ENCODE results near the gene MCTP1. TPM values are rescaled to one million over a fixed set of nuclear protein-coding genes. Genes with fewer than 3 reads are reported as not detected.

Gene MCTP1
- total RNA-seq, 1 experiment from 2014 or later, result 2.5 TPM

- Mint-ChIP-seq H3K4me3 (no peak overlapping the region), H3K27me3 (ENCODE audit: low read depth) (no peaks in the 10 kb centered on the region), H3K27ac (no peak overlapping the region; a peak in 1 of 7 replicates), H3K9me3 (peaks cover under 1 to 2% of the 10 kb centered on the region in 2 experiments; a peak in 3 of 5 replicates), H3K4me1 (peaks cover 0 to 18% of the 10 kb centered on the region in 2 experiments; a peak in 2 of 4 replicates), H3K36me3 (ENCODE audit: insufficient read depth in 1 of 3, low read depth in 3 of 3) (peaks cover 0 to 2% (median under 1%) of the 10 kb centered on the region in 3 experiments; a peak in 4 of 7 replicates)
- no peak overlapping the region for H2AFZ ChIP-seq (ENCODE audit: low read length)
- H3K27ac ChIP-seq (ENCODE audit: insufficient read length, low read depth, low read length), result no peak overlapping the region
- no peak overlapping the region for H3T11ph ChIP-seq (ENCODE audit: low read length)
- H3K9me3 ChIP-seq (ENCODE audit: control insufficient read depth, low read depth, low read length), result no peaks in the 10 kb centered on the region
- no peak overlapping the region for H4K8ac ChIP-seq (replicated peaks; ENCODE audit: insufficient read length, low read depth, low read length)
- H2AK5ac ChIP-seq (ENCODE audit: insufficient read length, low read length), result no peak overlapping the region
- no peak overlapping the region for H3K4me2 ChIP-seq (ENCODE audit: insufficient read depth, insufficient read length, low read length)
- no peak overlapping the region for H2BK15ac ChIP-seq (ENCODE audit: low read depth, low read length)
- no peaks in the 10 kb centered on the region; the same call in 1 of the 2 replicates for H3K4me1 ChIP-seq (ENCODE audit: insufficient read depth, low read length)
- no peak overlapping the region for H3K18ac ChIP-seq (ENCODE audit: insufficient read length, low read depth, low read length)
- H2BK20ac ChIP-seq (ENCODE audit: low read depth, low read length, poor library complexity, severe bottlenecking), result no peak overlapping the region
- H2BK5ac ChIP-seq (ENCODE audit: insufficient read length, low read length), result no peak overlapping the region
- DNase-seq, result no peak
- H3K56ac ChIP-seq (ENCODE audit: insufficient read length, low read depth, low read length), result no peak overlapping the region
- no peak for TF ChIP-seq CTCF (conservative IDR thresholded peaks at IDR 0.05)
- H4K91ac ChIP-seq (ENCODE audit: insufficient read length, low read depth, low read length), result no peak overlapping the region
- H3K79me1 ChIP-seq (ENCODE audit: insufficient read depth, low read depth, low read length, poor library complexity, severe bottlenecking), result no peaks in the 10 kb centered on the region
- H4K5ac ChIP-seq (ENCODE audit: insufficient read length, low read depth, low read length), result no peak overlapping the region
- H3K23ac ChIP-seq (ENCODE audit: insufficient read length, low read depth, low read length), result no peak overlapping the region
- H2BK12ac ChIP-seq (ENCODE audit: insufficient read length, low read depth, low read length), result no peak overlapping the region
- no peak overlapping the region for H3K14ac ChIP-seq (ENCODE audit: insufficient read depth, low read length)
- H4K20me1 ChIP-seq (ENCODE audit: control insufficient read depth, insufficient read depth, insufficient read length), result no peaks in the 10 kb centered on the region
- no peak overlapping the region for H3K4ac ChIP-seq (ENCODE audit: low read depth, low read length)
- no CpG with 5 or more reads among the region's 2 CpGs for WGBS (ENCODE audit: extremely low coverage, insufficient read length, low lambda C conversion rate)
- no peaks in the 10 kb centered on the region for H3K27me3 ChIP-seq (ENCODE audit: insufficient read depth, low read length)
- H3K79me2 ChIP-seq (ENCODE audit: insufficient read depth, low read length), result no peaks in the 10 kb centered on the region
- no peaks in the 10 kb centered on the region for H3K23me2 ChIP-seq (ENCODE audit: insufficient read length, low read depth, low read length, poor library complexity, severe bottlenecking)
- no peak overlapping the region for H3K9ac ChIP-seq (ENCODE audit: extremely low read depth, insufficient read length, low read length)
- no peak overlapping the region for H2BK120ac ChIP-seq (ENCODE audit: low read depth, low read length, poor library complexity, severe bottlenecking)
Observed at GRCh38 chr5:95153511-95153910, 131.4 kb downstream of the MCTP1 start.

All from H9 (cell line).